A549 (cell line): ENCODE measurements around the gene CARMIL1.

Source experiments
- NR3C1 ChIP-seq: fragments of >200 bp; sonication (Bioruptor Twin); formaldehyde crosslinking; IDR thresholded peaks from 3 replicates; pipeline ENCODE4 v1.6.1; 2017
- POLR2A ChIP-seq: IDR thresholded peaks from 2 replicates; pipeline ENCODE4 v1.6.1; 2012; ENCODE audit warnings: mild to moderate bottlenecking, low read length
- SMC3 ChIP-seq: fragments of >200 bp; sonication (Bioruptor Twin); formaldehyde crosslinking; IDR thresholded peaks from 3 replicates; pipeline ENCODE4 v1.6.1; 2018; ENCODE audit warnings: inconsistent platforms

DNA sequence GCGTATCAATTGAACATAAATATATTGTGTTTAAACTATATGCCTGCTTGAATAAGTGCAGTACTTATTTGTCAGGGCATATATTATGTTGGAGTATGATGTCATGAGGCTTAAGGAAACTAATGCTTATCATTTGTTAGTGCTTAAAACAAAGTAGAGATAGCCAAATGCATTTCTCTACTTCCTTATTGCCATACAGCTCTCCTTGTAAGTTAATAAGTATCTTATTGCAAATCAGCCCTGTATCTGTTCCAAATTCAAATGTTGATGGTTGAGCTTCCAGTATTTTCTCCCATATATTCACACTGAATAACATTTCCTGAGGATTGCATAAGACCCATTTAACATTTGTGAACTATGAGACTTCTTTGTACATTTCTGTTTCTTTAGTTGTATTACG lies 57.8 kb downstream of the CARMIL1 start:
- TF ChIP-seq POLR2A (no peak), NR3C1 (no peak), SMC3 (no peak)
